Measurements from ENCODE around the gene CHST6. TPM values are rescaled to one million over a fixed set of nuclear protein-coding genes. Genes with fewer than 3 reads are reported as not detected.

The CHST6 gene
- total and polyA plus RNA-seq, 10 of the 15 experiments (the other 5 are each of a cell fraction or from before 2014, with no cell fraction given) = 0.14 to 2.5 (median 0.51) TPM

GRCh38 chr16:75475420-75475847, 19.8 kb downstream of the CHST6 start:
- in situ Hi-C loops (cut with MboI) = no loop called here
- no TSS peak for BruUV-seq (replicated peaks)

More at GRCh38 chr16:75475420-75475847, 19.8 kb downstream of the CHST6 start:
- CTCF ChIA-PET = interaction anchor here (0.7 to 9.1 kb wide), 6 partner anchors 10 to 237 kb away, joined by 3 to 95 read pairs (median 5); no protein-coding TSS in a partner anchor
- RAD21 ChIA-PET (ENCODE audit: unreplicated experiment) = interaction anchor here (0.6 to 1.7 kb wide), 2 partner anchors 12 to 140 kb away, joined by 4 to 5 read pairs; no protein-coding TSS in a partner anchor
- H3K9ac ChIP-seq (ENCODE audit: control insufficient read depth, insufficient read depth, low read length) = no peak overlapping the region
- peak; percentile 48 for ATAC-seq
- TF ChIP-seq SREBF1 (IDR thresholded peaks at IDR 0.05; ENCODE audit: low read length) (no peak), NKRF (conservative IDR thresholded peaks at IDR 0.05) (no peak), TARDBP (IDR thresholded peaks at IDR 0.05; ENCODE audit: borderline replicate concordance) (no peak), KLF5 (IDR thresholded peaks at IDR 0.05; ENCODE audit: partially characterized antibody) (no peak), SREBF2 (IDR thresholded peaks at IDR 0.05; ENCODE audit: low read length) (no peak), RBBP5 (conservative IDR thresholded peaks at IDR 0.05) (no peak), PAX8 (IDR thresholded peaks at IDR 0.05) (no peak), POLR2AphosphoS2 (IDR thresholded peaks at IDR 0.05; ENCODE audit: low read depth, low read length) (no peak)
- POLR2A ChIA-PET = interaction anchor here (1.3 kb wide), 1 partner anchor 42 kb away, joined by 5 read pairs; no protein-coding TSS in a partner anchor
- no peak overlapping the region for H3K4me2 ChIP-seq (ENCODE audit: control insufficient read depth, insufficient read depth)
- H3K27ac ChIP-seq (ENCODE audit: control insufficient read depth, insufficient read depth) = no peak overlapping the region
- H3K4me1 ChIP-seq (ENCODE audit: control insufficient read depth, insufficient read depth, low read length) = no peaks in the 10 kb centered on the region
- FAIRE-seq = no peak
- no peaks in the 10 kb centered on the region for H3K9me3 ChIP-seq (replicated peaks; ENCODE audit: control insufficient read depth, insufficient read depth, low read length)
- H3K4me3 ChIP-seq = no peak overlapping the region
- H3K27me3 ChIP-seq (replicated peaks in 1 of 2; ENCODE audit: control insufficient read depth in 2 of 2, insufficient read depth in 2 of 2, low read length in 1 of 2) = no peaks in the 10 kb centered on the region; a peak in 1 of 4 replicates
- no peak for DNase-seq (ENCODE audit: low read depth, low spot score)
- no peaks in the 10 kb centered on the region for H3K36me3 ChIP-seq (ENCODE audit: control insufficient read depth in 2 of 2, insufficient read depth in 2 of 2, low read length in 1 of 2)
- SMC1A ChIA-PET (ENCODE audit: uncharacterized antibody, unreplicated experiment) = interaction anchor here (0.7 to 1.7 kb wide), 3 partner anchors 16 to 146 kb away, joined by 3 to 6 read pairs (median 3); no protein-coding TSS in a partner anchor
- intact Hi-C loops (cut with micrococcal nuclease; ENCODE audit: unreplicated experiment) = no loop called here
- H2AFZ ChIP-seq (ENCODE audit: control insufficient read depth, low read depth, low read length) = no peak overlapping the region
- WGBS (ENCODE audit: insufficient coverage, insufficient replicate concordance, low lambda C conversion rate, missing lambda C conversion rate) = 25% methylated on average over 2 of the region's 2 CpGs
- no peaks in the 10 kb centered on the region for H3K79me2 ChIP-seq (ENCODE audit: control insufficient read depth, insufficient read depth, low read length)
- no peaks in the 10 kb centered on the region for H4K20me1 ChIP-seq (ENCODE audit: control insufficient read depth, insufficient read depth)

Measured in GM12878 (cell line).